ENCODE data around the gene OR56B4.

Gene OR56B4

GRCh38 chr11:6084587-6084986, 22.9 kb upstream of the OR56B4 start:
- TF ChIP-seq CTCF (IDR thresholded peaks at IDR 0.05; ENCODE audit: low read depth, low read length) = no peak
- no peak overlapping the region for H3K4me3 ChIP-seq (ENCODE audit: low read depth, low read length)

- no peak for TF ChIP-seq CTCF (IDR thresholded peaks at IDR 0.05; ENCODE audit: low read depth, low read length)
- H3K4me3 ChIP-seq (ENCODE audit: low read depth, low read length) = no peak overlapping the region
These were observed 13.3 kb upstream of the OR56B4 start for GRCh38 chr11:6094186-6094585.

GRCh38 chr11:6095798-6096197, 11.7 kb upstream of the OR56B4 start:
- H3K4me3 ChIP-seq (ENCODE audit: low read depth, low read length) = no peak overlapping the region
- no peak for TF ChIP-seq CTCF (IDR thresholded peaks at IDR 0.05; ENCODE audit: low read depth, low read length)

- no peak for TF ChIP-seq CTCF (IDR thresholded peaks at IDR 0.05; ENCODE audit: low read depth, low read length)
- H3K4me3 ChIP-seq (ENCODE audit: low read depth, low read length) = no peak overlapping the region
These were observed 11.1 kb upstream of the OR56B4 start for GRCh38 chr11:6096417-6096816.

- TF ChIP-seq CTCF (IDR thresholded peaks at IDR 0.05; ENCODE audit: low read depth, low read length) = no peak
- H3K4me3 ChIP-seq (ENCODE audit: low read depth, low read length) = no peak overlapping the region
These were observed 7.9 kb upstream of the OR56B4 start for GRCh38 chr11:6099577-6099976.

- no peak for TF ChIP-seq CTCF (IDR thresholded peaks at IDR 0.05; ENCODE audit: low read depth, low read length)
- H3K4me3 ChIP-seq (ENCODE audit: low read depth, low read length) = no peak overlapping the region
These were observed 2.5 kb downstream of the OR56B4 start for GRCh38 chr11:6110011-6110410.

- TF ChIP-seq CTCF (IDR thresholded peaks at IDR 0.05; ENCODE audit: low read depth, low read length) = no peak
These were observed 4.2 kb downstream of the OR56B4 start for GRCh38 chr11:6111673-6112072.

More at GRCh38 chr11:6111673-6112072, 4.2 kb downstream of the OR56B4 start:
- H3K4me3 ChIP-seq (ENCODE audit: low read depth, low read length) = no peak overlapping the region

Measured in WI38 (cell line).